ENCODE data around the gene FBXL16.

Gene FBXL16

GRCh38 chr16:645852-646678, 59.5 kb downstream of the FBXL16 start:
- H3K9me3 ChIP-seq (ENCODE audit: insufficient read depth, low read depth, low read length), result no peaks in the 10 kb centered on the region
- TF ChIP-seq EZH2phosphoT487 (IDR thresholded peaks at IDR 0.05; ENCODE audit: borderline replicate concordance) (no peak), CTCF (conservative IDR thresholded peaks at IDR 0.05; ENCODE audit: low read length) (no peak)
- no peaks in the 10 kb centered on the region for H3K9me2 ChIP-seq (replicated peaks; ENCODE audit: low read depth, low read length)
- H3K27me3 ChIP-seq (ENCODE audit: insufficient read depth, low read length, poor library complexity, severe bottlenecking), result no peaks in the 10 kb centered on the region
- peaks cover 8% of the 10 kb centered on the region; the same call in 1 of the 2 replicates for H3K79me2 ChIP-seq (ENCODE audit: insufficient read depth, low read length)
- H3K9ac ChIP-seq (ENCODE audit: low read depth, low read length, poor library complexity, severe bottlenecking), result no peak overlapping the region
- no peak overlapping the region for H2AFZ ChIP-seq (ENCODE audit: low read length)
- H3K4me2 ChIP-seq (ENCODE audit: low read depth, low read length, poor library complexity, severe bottlenecking), result no peak overlapping the region
- no peak overlapping the region for H3K4me3 ChIP-seq (ENCODE audit: low read length, poor library complexity, severe bottlenecking)
- H3K4me1 ChIP-seq (ENCODE audit: insufficient read depth, low read length, poor library complexity, severe bottlenecking), result peaks cover 6% of the 10 kb centered on the region
- H3F3A ChIP-seq (ENCODE audit: low read depth), result no peaks in the 10 kb centered on the region
- H4K20me1 ChIP-seq (ENCODE audit: insufficient read depth, low read length, poor library complexity, severe bottlenecking), result no peaks in the 10 kb centered on the region
- no peaks in the 10 kb centered on the region for H3K36me3 ChIP-seq (ENCODE audit: insufficient read depth, low read length)

GRCh38 chr16:644556-644955, 61.0 kb downstream of the FBXL16 start:
- Histone ChIP-seq H3K4me1 (ENCODE audit: insufficient read depth, low read length, poor library complexity, severe bottlenecking) (peaks cover 6% of the 10 kb centered on the region), H2AFZ (ENCODE audit: low read length) (no peak overlapping the region), H4K20me1 (ENCODE audit: insufficient read depth, low read length, poor library complexity, severe bottlenecking) (no peaks in the 10 kb centered on the region), H3K9ac (ENCODE audit: low read depth, low read length, poor library complexity, severe bottlenecking) (no peak overlapping the region), H3K79me2 (ENCODE audit: insufficient read depth, low read length) (peaks cover 8% of the 10 kb centered on the region; the same call in 1 of the 2 replicates), H3K27me3 (ENCODE audit: insufficient read depth, low read length, poor library complexity, severe bottlenecking) (no peaks in the 10 kb centered on the region), H3K4me3 (ENCODE audit: low read length, poor library complexity, severe bottlenecking) (no peak overlapping the region), H3K36me3 (ENCODE audit: insufficient read depth, low read length) (no peaks in the 10 kb centered on the region), H3K4me2 (ENCODE audit: low read depth, low read length, poor library complexity, severe bottlenecking) (no peak overlapping the region), H3K9me2 (replicated peaks; ENCODE audit: low read depth, low read length) (no peaks in the 10 kb centered on the region), H3K9me3 (ENCODE audit: insufficient read depth, low read depth, low read length) (no peaks in the 10 kb centered on the region), H3F3A (ENCODE audit: low read depth) (no peaks in the 10 kb centered on the region)
- TF ChIP-seq EZH2phosphoT487 (IDR thresholded peaks at IDR 0.05; ENCODE audit: borderline replicate concordance) (no peak), CTCF (conservative IDR thresholded peaks at IDR 0.05; ENCODE audit: low read length) (no peak)

GRCh38 chr16:643050-643368, 62.6 kb downstream of the FBXL16 start:
- TF ChIP-seq CTCF (conservative IDR thresholded peaks at IDR 0.05; ENCODE audit: low read length) (no peak), EZH2phosphoT487 (IDR thresholded peaks at IDR 0.05; ENCODE audit: borderline replicate concordance) (no peak)
- Histone ChIP-seq H3K79me2 (ENCODE audit: insufficient read depth, low read length) (peaks cover 5% of the 10 kb centered on the region; the same call in 1 of the 2 replicates), H3K9me3 (ENCODE audit: insufficient read depth, low read depth, low read length) (no peaks in the 10 kb centered on the region), H3K4me1 (ENCODE audit: insufficient read depth, low read length, poor library complexity, severe bottlenecking) (peaks cover 6% of the 10 kb centered on the region), H3K4me3 (ENCODE audit: low read length, poor library complexity, severe bottlenecking) (peak overlapping the region; percentile 82), H3K27me3 (ENCODE audit: insufficient read depth, low read length, poor library complexity, severe bottlenecking) (no peaks in the 10 kb centered on the region), H3K9me2 (replicated peaks; ENCODE audit: low read depth, low read length) (no peaks in the 10 kb centered on the region), H3K36me3 (ENCODE audit: insufficient read depth, low read length) (no peaks in the 10 kb centered on the region), H2AFZ (ENCODE audit: low read length) (no peak overlapping the region), H3K4me2 (ENCODE audit: low read depth, low read length, poor library complexity, severe bottlenecking) (peak overlapping the region; percentile 76), H4K20me1 (ENCODE audit: insufficient read depth, low read length, poor library complexity, severe bottlenecking) (no peaks in the 10 kb centered on the region), H3K9ac (ENCODE audit: low read depth, low read length, poor library complexity, severe bottlenecking) (peak overlapping the region; percentile 62), H3F3A (ENCODE audit: low read depth) (no peaks in the 10 kb centered on the region)

Measured in Loucy (cell line).